ENCODE results near the gene SYNGR1. TPM values are rescaled to one million over a fixed set of nuclear protein-coding genes. Genes with fewer than 3 reads are reported as not detected.
A peak's percentile ranks its signal among the peaks of the same experiment; 100 is the strongest.

The SYNGR1 gene, protein sequence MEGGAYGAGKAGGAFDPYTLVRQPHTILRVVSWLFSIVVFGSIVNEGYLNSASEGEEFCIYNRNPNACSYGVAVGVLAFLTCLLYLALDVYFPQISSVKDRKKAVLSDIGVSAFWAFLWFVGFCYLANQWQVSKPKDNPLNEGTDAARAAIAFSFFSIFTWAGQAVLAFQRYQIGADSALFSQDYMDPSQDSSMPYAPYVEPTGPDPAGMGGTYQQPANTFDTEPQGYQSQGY
- 13.0 TPM for polyA plus RNA-seq (ENCODE audit: insufficient read length)

- DNase-seq = no peak
Observed at GRCh38 chr22:39349967-39350726, at the start of gene SYNGR1. TSS of gene SYNGR1 (plus strand) at chr22:39349991. CDS start at chr22:39350011, 20 bp downstream.

- DNase-seq = no peak
Observed at GRCh38 chr22:39300186-39300830, 49.5 kb upstream of the SYNGR1 start.

- DNase-seq = no peak
Observed at GRCh38 chr22:39301108-39301507, 48.7 kb upstream of the SYNGR1 start.

- no peak for DNase-seq
Observed at GRCh38 chr22:39301926-39302325, 47.9 kb upstream of the SYNGR1 start.

- DNase-seq = no peak
Observed at GRCh38 chr22:39302431-39302960, 47.3 kb upstream of the SYNGR1 start.

DNA sequence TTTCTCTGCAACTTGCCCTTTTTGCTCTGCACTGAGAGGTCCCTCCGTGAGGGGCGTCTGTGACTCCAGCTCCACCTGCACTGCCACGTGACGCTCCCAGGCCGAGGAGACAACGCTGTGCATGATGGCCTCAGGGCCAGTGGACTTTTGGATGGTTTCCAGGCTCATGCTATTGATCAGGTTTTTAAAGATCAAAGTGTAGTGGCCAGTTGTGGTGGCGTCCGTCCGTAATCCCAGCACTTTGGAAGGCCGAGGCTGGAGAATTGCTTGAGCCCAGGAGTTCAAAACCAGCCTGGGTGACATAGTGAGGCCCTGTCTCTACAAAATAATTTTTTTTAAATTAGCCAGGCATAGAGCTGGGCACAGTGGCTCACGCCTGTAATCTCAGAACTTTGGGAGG lies 46.4 kb upstream of the SYNGR1 start:
- no peak for DNase-seq

DNA sequence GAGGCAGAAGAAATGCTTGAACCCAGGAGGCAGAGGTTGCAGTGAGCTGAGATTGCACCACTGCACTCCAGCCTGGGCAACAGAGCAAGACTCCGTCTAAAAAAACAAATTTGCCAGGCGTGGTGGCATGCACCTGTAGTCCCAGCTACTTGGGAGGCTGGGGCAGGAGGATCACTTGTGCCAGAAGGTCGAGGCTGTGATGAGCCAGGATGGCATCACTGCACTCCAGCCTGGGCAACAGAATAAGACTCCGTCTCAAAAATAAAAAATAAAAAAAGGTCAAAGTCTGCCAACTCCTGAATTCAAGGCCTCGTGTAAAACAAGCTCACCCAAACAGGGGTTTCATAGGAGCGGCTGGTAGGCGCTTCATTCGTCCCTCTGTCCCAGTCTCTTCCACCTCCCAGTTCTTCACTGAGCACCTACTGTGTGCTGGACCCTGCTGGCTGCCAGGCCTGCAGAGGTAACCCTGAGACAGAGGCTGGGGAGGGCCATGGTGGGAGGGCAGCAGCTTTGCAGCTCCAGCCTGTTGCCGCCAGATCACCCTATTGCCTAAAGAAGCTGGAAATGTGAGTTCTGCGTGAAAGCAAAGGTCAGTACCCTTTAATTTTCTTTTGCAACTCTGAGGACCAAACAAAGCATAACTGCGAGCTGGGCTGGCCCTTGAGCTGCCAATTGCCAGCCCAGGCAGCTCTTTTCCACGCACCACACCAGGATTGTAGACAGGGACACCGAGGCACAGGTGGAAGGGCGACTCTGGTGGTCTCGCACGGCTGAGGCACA lies 45.7 kb upstream of the SYNGR1 start:
- no peak for DNase-seq

GRCh38 chr22:39306456-39307361 lies 43.1 kb upstream of the SYNGR1 start:
- no peak for DNase-seq

DNA sequence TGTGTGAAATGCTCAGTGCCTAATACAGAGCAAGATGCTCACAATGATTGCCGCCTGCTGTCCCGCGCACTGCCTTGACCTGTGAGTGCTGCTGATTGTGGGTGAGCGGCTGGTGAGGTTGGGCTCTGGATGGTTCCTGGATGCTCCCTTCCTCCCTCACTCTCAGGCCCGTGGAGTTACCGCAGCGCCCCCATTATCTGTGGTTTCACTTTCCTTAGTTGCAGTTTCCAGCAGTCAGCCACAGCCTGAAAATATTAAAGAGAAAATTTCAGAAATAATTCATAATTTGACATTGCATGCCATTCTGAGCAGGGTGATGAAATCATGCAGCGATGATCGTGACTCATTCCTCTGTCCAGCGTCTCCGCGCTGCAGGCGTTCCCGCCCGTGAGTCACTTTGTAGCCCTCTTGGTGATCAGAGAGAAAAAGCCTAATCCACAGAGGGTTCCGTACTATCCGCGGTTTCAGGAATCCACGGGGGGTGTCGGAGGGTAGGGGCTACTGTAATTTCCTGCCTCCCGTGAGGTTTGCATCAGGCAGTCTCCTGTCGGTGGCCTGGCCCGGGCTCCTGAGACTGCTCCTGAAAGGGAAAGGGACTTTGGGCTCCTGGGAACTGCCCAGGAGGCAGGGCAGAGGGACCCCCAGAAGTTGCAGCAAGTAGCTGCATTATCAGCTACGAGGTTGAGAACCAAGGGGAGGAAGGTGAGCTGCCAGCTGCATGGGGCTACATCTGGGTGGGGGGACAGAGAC lies 41.0 kb upstream of the SYNGR1 start:
- no peak for DNase-seq

GRCh38 chr22:39309364-39309861 lies 40.4 kb upstream of the SYNGR1 start:
- DNase-seq = no peak

GRCh38 chr22:39309881-39310714 lies 39.7 kb upstream of the SYNGR1 start:
- DNase-seq = no peak

DNA sequence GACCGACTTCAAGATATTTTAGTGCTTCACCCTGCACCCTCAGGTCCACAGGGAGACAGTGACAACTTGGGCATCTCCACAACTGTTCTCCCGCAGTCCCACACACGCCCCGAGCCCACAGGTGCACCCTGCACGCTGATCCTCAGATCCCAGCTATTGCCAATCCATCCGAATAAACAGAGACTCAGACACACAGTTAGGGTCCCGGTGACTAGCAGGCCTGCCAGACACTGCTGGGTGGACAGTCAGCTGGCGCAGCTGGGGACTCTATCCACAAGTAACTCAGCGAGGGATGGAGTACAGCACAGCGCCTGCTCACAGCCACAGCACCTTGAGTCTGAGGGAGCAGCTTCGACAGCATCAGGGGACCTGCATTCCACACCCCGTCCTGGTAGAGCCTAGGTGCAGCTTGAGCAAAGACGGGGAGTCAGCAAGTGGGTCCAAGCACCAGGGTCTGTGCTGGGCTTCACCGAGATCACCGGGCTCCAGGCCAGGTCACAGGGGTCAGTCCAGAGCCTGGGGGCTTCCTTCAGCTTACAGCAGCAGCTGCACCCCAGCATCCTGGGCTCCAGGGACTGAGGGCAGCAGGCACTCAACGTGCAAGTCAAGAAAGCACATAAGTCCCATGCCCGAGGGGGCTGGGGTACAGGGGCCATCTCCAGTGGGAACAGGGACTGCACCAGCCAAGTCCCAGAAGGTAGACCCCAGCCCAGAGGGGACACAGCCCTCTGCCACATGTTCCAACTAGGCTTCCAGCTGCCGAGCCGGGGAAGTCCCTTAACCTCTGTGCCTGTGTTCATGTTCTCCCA lies 38.0 kb upstream of the SYNGR1 start:
- DNase-seq = no peak

- DNase-seq = no peak
Observed at GRCh38 chr22:39312410-39312809, 37.4 kb upstream of the SYNGR1 start.

- no peak for DNase-seq
Observed at GRCh38 chr22:39313258-39314001, 36.4 kb upstream of the SYNGR1 start.

DNA sequence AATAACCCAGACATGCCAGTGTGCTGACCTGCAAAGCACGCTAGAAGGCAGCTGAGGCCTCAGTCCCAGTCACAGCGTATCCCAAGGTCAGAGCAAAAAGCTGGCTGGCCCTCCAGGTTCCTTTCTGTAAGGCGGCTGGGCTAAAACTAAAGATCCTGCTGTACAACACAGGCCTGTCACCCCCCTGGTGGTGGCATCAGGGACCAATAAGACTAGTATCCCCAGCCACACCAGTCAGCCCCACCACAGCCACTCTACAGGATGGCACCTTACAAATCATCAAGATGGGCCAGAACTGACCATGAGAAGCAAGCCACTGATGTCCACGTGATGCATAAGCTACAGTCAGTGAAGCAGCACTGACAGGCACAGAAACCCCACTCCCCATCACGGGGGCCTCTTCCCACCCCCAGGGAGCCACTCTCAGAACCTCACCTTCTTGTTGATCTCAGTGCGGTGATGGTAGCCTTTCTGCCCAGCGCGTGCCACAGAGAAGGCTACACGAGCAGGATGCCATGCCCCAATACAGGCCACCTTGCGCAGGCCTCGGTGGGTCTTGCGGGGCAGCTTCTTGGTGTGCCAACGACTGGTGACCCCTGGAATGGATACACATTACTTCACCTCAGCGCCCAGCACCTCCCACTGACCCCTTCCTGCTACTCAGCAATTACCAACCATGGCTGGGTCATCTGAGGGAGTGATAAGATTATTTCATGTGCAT lies 35.4 kb upstream of the SYNGR1 start:
- no peak for DNase-seq

DNA sequence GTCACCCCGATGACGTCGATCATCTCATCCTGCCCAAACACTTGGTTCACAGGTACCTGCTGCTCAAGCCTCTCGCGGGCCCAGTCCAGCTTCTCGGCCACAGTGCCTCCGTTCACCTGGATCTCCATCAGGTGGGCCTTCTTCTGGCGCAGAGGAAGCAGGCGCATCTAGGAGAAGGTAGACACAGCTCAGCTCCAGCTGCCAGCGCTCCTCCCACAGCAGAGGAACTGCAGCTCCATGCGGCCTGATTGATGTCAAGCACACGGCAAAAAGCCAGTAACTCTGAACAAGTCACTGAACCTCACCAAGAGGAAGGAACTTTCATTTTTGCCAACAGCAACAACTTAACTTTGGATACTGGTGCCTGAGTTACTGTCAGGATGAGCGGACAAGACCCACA lies 34.4 kb upstream of the SYNGR1 start:
- DNase-seq = no peak

DNA sequence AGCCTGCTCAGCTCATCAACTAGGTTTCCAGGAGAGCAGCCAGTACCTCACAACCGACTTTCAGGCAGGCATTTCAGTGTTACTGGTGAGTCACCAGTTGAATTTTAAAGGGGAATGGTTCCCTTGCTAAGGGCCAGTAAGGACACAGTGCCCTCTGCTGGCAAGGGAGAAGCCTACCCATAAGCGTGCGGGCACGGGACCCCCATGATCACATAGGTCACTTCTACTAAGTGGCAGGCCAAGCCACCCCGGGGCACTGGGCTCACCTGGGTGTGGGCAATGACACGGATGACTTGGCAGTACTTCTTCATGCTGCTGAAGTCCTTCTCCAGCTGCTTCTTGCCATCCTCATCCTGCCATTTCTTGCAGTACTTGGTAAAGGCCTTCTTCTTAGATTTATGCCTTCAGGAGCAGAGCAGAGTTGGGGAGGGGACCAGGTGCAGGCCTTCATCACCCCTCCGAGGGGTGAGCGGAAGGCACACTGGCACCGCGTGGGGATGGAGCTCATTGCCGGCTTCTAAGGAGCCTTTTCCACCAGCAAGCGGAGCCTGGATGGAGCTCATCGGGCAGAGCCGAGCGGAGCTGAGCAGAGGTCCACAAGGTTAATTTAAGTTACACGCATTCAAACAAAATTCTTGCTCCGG lies 33.2 kb upstream of the SYNGR1 start:
- peak; percentile 65 for DNase-seq

All from hindlimb muscle (tissue), 1 donor.